Parathyroid adenoma (tissue), 2 donors: ENCODE measurements around the gene EEF1A2.

ENCODE experiments used
- H2AFZ ChIP-seq: fragments of 300-600 bp; sonication (generic); one replicate; pipeline ENCODE4 v1.7.0; 2017; ENCODE audit warnings: antibody characterized with exemption, mild to moderate bottlenecking
- H3K27ac ChIP-seq: fragments of 300-600 bp; sonication (generic); one replicate; pipeline ENCODE4 v1.7.0; 2017
- H3K27me3 ChIP-seq: fragments of 300-600 bp; sonication (generic); one replicate; pipeline ENCODE4 v1.7.0; 2017; ENCODE audit warnings: low read length; ENCODE audit not compliant: control insufficient read depth, insufficient read depth
- H3K36me3 ChIP-seq: fragments of 300-600 bp; sonication (generic); one replicate; pipeline ENCODE4 v1.7.0; 2017; ENCODE audit warnings: low read length; ENCODE audit not compliant: control insufficient read depth, insufficient read depth
- H3K4me1 ChIP-seq: fragments of 300-600 bp; sonication (generic); one replicate; pipeline ENCODE4 v1.7.0; 2017; ENCODE audit warnings: control low read depth
- H3K4me2 ChIP-seq: fragments of 300-600 bp; sonication (generic); one replicate; pipeline ENCODE4 v1.7.0; 2017; ENCODE audit warnings: low read length
- H3K4me3 ChIP-seq: fragments of 300-600 bp; sonication (generic); one replicate; pipeline ENCODE4 v1.7.0; 2017; ENCODE audit warnings: low read depth, low read length
- H3K79me2 ChIP-seq: fragments of 300-600 bp; sonication (generic); one replicate; pipeline ENCODE4 v1.7.0; 2017; ENCODE audit warnings: control low read depth
- H3K9ac ChIP-seq: fragments of 300-600 bp; sonication (generic); one replicate; pipeline ENCODE4 v1.7.0; 2017; ENCODE audit warnings: mild to moderate bottlenecking
- H3K9me3 ChIP-seq: fragments of 300-600 bp; sonication (generic); one replicate; pipeline ENCODE4 v1.7.0; 2017; ENCODE audit warnings: low read length; ENCODE audit not compliant: control insufficient read depth
- TF ChIP-seq, protein P1 (sequence below): fragments of 300-600 bp; sonication (generic); IDR thresholded peaks from one replicate; pipeline ENCODE4 v1.7.0; 2017; ENCODE audit warnings: antibody characterized with exemption, mild to moderate bottlenecking
- donor health status: primary hyperparathyroidism.

Gene EEF1A2

DNA sequence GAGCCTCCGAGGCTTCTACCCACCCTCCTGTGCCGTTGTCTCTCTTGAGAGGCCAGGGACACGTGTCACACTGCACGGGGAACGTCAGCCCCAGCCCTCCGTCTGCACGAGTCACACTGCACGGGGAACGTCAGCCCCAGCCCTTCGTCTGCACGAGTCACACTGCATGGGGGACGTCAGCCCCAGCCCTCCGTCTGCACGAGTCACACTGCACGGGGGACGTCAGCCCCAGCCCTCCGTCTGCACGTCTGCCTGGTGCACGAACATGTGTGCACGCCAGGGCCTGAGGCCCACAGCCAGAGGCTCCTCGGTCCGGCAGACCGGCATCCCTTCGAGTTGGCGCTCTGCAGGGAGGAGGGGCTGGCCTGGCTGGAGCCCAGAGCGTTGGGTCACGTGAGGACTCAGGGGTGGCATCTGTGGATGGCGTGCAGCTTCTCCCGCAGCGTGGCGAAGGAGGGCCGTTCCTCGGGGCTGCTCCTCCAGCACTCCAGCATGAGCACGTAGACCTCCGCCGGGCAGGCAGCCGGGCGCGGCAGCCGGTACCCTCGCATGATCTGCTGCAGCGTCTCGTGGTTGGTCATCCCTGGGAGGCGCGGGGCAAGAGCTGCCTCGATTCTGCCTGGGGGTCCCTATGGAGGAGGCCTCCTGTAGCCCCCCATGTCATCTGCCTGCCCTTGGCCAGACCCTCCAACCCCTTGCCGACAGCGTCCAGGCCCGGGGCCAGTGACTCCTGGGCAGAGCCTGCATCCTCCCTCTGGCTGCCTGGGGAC lies 41.7 kb upstream of the EEF1A2 start:
- no peaks in the 10 kb centered on the region for H3K9me3 ChIP-seq
- H3K4me3 ChIP-seq, result no peak overlapping the region
- no peak overlapping the region for H3K27ac ChIP-seq
- no peaks in the 10 kb centered on the region for H3K27me3 ChIP-seq
- no peaks in the 10 kb centered on the region for H3K4me1 ChIP-seq
- no peak overlapping the region for H3K9ac ChIP-seq
- H3K79me2 ChIP-seq, result no peaks in the 10 kb centered on the region
- no peak overlapping the region for H3K4me2 ChIP-seq
- no peak overlapping the region for H2AFZ ChIP-seq
- no peaks in the 10 kb centered on the region for H3K36me3 ChIP-seq
- TF ChIP-seq, protein P1, sequence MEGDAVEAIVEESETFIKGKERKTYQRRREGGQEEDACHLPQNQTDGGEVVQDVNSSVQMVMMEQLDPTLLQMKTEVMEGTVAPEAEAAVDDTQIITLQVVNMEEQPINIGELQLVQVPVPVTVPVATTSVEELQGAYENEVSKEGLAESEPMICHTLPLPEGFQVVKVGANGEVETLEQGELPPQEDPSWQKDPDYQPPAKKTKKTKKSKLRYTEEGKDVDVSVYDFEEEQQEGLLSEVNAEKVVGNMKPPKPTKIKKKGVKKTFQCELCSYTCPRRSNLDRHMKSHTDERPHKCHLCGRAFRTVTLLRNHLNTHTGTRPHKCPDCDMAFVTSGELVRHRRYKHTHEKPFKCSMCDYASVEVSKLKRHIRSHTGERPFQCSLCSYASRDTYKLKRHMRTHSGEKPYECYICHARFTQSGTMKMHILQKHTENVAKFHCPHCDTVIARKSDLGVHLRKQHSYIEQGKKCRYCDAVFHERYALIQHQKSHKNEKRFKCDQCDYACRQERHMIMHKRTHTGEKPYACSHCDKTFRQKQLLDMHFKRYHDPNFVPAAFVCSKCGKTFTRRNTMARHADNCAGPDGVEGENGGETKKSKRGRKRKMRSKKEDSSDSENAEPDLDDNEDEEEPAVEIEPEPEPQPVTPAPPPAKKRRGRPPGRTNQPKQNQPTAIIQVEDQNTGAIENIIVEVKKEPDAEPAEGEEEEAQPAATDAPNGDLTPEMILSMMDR, result no peak

DNA sequence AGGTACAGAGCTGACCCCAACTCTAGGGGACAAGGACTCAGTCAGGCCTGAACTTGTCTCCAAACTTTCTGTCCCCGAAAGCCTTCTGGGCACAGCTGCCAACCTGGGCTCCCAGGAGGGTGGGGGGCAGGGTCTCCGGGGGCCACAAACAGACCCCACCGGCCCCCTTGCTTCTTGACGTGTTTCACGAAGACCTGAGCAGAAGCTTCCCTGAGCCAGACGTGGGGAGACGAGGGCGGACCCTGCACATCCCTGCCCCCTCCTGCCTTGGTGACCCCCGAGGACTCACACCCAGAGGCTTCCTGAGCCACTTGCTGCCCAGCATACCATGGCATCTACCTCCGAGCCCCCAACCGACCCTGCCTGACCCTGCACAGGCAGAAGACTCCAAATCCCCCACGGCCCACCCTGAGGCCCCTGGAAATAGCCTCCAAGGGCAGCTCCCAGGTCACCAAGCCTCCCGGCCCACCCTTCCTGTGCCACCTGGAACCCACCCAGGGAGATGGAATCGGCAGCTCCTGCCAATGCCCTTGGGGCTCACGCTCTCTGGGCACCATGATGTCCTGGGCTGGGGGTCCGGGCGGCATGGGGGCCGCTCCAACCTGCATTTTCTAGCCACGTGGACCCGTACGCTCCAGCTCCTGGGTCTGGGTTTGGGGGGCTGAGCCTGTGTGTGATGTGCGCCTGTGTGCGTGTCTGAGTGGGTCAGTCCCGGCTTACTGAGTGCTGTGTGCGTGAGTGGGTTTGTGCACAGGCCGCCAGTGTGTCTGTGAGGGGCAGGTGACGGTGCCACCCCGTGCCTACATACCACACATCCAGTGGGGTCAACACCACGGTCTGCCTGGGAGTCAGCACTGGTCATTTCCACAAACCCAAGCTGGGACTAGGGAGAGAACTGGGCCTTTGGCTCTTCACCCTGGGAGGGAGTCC lies 40.8 kb upstream of the EEF1A2 start:
- H3K9ac ChIP-seq, result no peak overlapping the region
- no peaks in the 10 kb centered on the region for H3K36me3 ChIP-seq
- no peak overlapping the region for H3K4me3 ChIP-seq
- H3K9me3 ChIP-seq, result no peaks in the 10 kb centered on the region
- no peak overlapping the region for H3K27ac ChIP-seq
- H3K4me1 ChIP-seq, result no peaks in the 10 kb centered on the region
- TF ChIP-seq, protein P1, result no peak
- no peaks in the 10 kb centered on the region for H3K27me3 ChIP-seq
- no peak overlapping the region for H2AFZ ChIP-seq
- H3K4me2 ChIP-seq, result no peak overlapping the region
- no peaks in the 10 kb centered on the region for H3K79me2 ChIP-seq

DNA sequence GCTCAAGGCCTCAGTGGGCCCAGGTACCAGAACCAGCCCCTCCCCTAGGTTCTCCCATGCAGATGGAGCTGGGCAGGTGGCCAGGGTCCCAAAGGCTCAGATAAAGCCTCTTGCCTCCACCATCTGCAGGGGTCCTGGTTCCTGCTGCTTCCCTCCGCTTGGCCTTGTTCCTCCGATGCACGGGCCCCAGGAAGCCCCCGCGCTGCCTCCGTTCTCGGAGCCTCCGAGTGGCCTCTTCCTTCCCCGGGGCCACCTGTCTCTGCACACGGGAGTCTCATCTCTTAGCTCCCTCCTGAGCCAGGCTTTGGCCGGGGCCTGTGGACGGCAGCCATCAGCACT lies 40.2 kb upstream of the EEF1A2 start:
- Histone ChIP-seq H3K4me2 (no peak overlapping the region), H3K4me3 (no peak overlapping the region), H3K9ac (no peak overlapping the region), H3K9me3 (no peaks in the 10 kb centered on the region), H3K27ac (no peak overlapping the region), H3K27me3 (no peaks in the 10 kb centered on the region), H3K79me2 (no peaks in the 10 kb centered on the region), H2AFZ (no peak overlapping the region), H3K36me3 (no peaks in the 10 kb centered on the region), H3K4me1 (no peaks in the 10 kb centered on the region)
- TF ChIP-seq, protein P1, result no peak

DNA sequence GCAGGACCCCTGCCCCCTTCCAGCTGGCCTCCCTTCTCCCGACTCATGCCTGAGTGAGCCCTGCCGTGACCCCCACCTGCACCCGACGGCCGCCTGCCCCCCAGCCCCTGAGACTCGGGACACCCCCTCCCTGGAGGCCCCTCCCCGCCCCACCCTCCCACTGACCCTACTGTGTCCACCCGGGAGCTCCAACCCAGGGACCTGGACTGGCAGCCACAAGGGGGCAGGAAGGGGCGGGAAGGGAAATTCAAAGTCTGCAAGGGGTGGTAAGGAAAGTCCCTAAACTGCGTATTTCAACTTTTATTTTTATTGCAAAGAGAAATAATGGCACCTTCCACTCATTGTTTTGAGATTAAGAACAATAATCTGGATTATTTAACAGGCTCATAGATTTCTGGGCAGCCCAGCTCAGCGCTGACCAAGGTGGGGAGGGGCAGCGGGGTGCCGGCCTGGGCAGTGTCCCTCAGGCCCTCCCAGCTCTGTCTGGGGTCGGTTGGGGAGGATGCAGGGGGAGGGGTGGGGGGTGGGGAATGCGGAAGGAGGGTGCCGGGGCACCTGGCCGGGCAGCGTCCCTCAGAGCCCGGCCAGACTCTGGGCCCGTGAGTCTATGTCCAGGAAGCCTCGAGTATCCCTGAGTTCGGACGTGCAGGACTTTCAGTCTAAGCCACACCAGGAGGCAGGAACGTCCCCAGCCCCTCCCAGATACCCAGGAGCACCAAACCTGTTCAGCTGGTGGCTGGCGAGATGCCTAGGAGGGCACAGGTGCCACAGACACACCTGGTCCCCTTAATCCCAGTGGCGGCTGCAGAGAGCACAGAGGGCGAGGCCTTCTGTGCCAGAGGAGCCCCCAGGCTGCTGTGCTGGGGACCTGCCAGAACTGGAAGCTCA lies 39.6 kb upstream of the EEF1A2 start:
- H2AFZ ChIP-seq, result peak overlapping the region; percentile 53
- no peak overlapping the region for H3K27ac ChIP-seq
- no peaks in the 10 kb centered on the region for H3K9me3 ChIP-seq
- no peak overlapping the region for H3K9ac ChIP-seq
- H3K36me3 ChIP-seq, result no peaks in the 10 kb centered on the region
- H3K27me3 ChIP-seq, result no peaks in the 10 kb centered on the region
- no peak overlapping the region for H3K4me3 ChIP-seq
- no peaks in the 10 kb centered on the region for H3K4me1 ChIP-seq
- H3K79me2 ChIP-seq, result no peaks in the 10 kb centered on the region
- TF ChIP-seq, protein P1, result no peak
- peak overlapping the region; percentile 41 for H3K4me2 ChIP-seq
